Astrocyte of the cerebellum (primary cell): Measurements from ENCODE around the gene ZBTB16.

Source experiments
- DNase-seq: peaks from one replicate; pipeline ENCODE4 v3.0.0-alpha.2; 2011; ENCODE audit warnings: low read depth
- H3K4me3 ChIP-seq: 2 replicates; pipeline ENCODE4 v1.5.1; 2011; ENCODE audit warnings: mild to moderate bottlenecking, low read depth, low read length, moderate library complexity
- in situ Hi-C: cut with HindIII; loops from 2 replicates; pipeline ENCODE4 v1.10.0; 2017; ENCODE audit warnings: low sequenced_read_pairs
- TF ChIP-seq, protein P1 (sequence below): IDR thresholded peaks from 2 replicates; pipeline ENCODE4 v1.5.1; 2012; ENCODE audit warnings: low read length, low read depth, moderate library complexity, mild to moderate bottlenecking; ENCODE audit errors: missing control alignments

ZBTB16 gene

DNA sequence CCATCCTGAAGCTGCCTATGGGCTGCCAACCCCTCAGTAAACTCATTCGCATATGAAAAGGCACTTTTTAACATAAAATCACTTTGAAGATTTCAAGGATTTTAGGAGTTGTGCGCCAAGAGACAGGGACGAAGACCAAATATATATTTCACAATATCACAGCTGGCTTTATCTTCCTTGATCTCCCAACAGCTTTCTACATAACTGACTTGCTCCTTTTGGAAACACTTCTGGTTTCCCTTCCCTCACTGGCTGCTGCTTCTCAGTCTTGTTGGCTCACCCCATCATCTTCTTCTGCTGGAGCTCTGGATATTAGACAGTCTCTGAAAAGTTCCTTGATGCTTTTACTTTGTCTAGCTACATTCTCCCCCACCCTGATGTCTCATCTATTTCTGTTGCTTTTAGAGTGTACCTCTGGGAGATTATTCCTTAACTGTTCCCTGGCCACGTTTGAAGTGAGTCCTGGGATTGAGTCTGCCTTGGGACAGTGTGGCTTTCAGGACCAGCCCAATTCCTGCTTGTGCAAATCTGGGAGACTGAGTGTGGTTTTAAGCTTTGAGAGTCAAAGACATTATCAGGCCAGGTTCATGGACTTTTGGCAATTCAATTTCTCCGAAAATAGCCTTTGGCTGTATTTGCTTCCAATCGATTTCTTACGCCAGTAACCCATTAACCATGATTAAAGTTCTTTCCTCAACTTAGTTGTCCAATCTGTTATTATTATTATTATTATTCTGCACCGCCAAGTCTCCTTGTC is 205.8 kb downstream of the ZBTB16 start:
- in situ Hi-C loops: loop anchor here (10.0 kb wide), 1 partner anchor 120 kb away; no protein-coding TSS in a partner anchor
- DNase-seq: no peak
- H3K4me3 ChIP-seq: no peak overlapping the region
- TF ChIP-seq, protein P1, sequence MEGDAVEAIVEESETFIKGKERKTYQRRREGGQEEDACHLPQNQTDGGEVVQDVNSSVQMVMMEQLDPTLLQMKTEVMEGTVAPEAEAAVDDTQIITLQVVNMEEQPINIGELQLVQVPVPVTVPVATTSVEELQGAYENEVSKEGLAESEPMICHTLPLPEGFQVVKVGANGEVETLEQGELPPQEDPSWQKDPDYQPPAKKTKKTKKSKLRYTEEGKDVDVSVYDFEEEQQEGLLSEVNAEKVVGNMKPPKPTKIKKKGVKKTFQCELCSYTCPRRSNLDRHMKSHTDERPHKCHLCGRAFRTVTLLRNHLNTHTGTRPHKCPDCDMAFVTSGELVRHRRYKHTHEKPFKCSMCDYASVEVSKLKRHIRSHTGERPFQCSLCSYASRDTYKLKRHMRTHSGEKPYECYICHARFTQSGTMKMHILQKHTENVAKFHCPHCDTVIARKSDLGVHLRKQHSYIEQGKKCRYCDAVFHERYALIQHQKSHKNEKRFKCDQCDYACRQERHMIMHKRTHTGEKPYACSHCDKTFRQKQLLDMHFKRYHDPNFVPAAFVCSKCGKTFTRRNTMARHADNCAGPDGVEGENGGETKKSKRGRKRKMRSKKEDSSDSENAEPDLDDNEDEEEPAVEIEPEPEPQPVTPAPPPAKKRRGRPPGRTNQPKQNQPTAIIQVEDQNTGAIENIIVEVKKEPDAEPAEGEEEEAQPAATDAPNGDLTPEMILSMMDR: no peak

DNA sequence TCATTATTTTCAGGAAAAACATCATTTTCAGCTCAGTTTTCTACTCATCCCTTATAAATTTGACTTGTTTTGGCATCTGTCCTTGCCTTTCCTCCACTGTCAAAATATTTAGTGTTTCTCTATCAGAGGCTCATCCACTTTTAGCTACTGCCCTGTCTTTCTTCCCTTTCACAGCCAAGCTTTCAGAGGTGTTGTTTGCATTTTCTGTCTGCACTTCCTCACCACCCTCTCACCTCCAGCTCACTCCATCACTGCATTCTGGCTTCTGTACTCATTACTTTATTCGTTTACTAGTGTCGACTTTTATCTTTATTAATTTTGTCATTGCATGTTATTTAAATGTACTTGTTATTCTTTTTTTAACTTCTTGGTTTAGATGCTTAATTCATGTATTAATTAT is 210.0 kb downstream of the ZBTB16 start:
- no peak for DNase-seq
- in situ Hi-C loops: loop anchor here (10.0 kb wide), 1 partner anchor 125 kb away; no protein-coding TSS in a partner anchor
- TF ChIP-seq, protein P1: no peak
- H3K4me3 ChIP-seq: no peak overlapping the region

DNA sequence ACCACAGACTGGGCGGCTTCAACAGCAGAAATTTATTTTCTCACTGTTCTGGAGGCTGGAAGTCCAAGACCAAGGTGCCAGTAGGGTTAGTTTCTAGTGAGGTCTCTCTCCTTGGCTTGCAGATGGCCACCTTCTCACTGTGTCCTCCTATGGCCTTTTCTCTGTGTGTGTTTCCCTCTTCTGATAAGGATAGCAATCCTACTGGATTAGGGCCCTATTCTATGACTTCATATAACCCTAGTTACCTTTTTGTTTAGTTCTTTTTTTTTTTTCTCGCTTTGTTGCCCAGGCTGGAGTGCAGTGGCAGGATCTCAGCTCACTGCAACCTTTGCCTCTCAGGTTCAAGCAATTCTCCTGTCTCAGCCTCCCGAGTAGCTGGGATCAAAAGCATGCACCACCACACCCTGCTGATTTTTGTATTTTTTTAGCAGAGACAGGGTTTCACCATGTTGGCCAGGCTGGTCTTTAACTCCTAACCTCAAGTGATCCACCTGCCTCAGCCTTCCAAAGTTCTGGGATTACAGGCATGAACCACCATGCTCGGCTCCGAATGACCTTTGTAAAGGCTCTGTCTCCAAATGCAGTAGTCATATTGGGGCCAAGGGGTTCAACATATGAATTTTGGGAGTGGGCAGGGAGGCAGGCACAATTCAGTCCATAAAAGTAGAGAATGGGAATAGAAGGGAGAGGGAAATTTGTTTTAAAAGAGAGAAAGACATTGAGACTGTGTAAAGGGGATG is 211.2 kb downstream of the ZBTB16 start:
- TF ChIP-seq, protein P1: no peak
- H3K4me3 ChIP-seq: no peak overlapping the region
- in situ Hi-C loops: no loop called here
- no peak for DNase-seq

- TF ChIP-seq, protein P1: no peak
- no peak for DNase-seq
- in situ Hi-C loops: no loop called here
- H3K4me3 ChIP-seq: no peak overlapping the region
Observed at GRCh38 chr11:114271316-114271715, 211.8 kb downstream of the ZBTB16 start.

DNA sequence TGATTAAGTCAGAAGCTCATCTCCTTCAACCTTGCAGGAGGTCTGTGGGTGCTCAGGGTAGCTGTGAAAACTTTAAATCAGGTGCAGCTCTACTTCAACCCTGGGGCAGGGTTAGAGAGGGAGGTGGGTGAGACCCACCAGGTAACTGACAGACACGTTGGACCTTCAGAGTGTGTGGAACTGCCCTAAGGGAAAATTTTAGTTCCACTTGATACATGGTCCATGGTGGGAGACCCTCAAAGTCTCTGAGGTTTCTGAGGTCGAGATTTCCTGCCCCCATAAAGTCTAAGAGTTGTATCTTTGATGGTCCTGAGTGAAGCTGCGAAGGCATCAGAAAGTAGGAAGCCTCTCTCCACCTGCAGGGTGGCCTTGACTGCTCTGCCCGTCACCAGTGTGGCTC is 212.8 kb downstream of the ZBTB16 start:
- TF ChIP-seq, protein P1: no peak
- H3K4me3 ChIP-seq: no peak overlapping the region
- DNase-seq: no peak
- in situ Hi-C loops: no loop called here

GRCh38 chr11:114273071-114273470 is 213.6 kb downstream of the ZBTB16 start:
- in situ Hi-C loops: no loop called here
- TF ChIP-seq, protein P1: no peak
- H3K4me3 ChIP-seq: no peak overlapping the region
- DNase-seq: no peak
